Mucosa of descending colon (tissue), 3 donors: ENCODE data around the gene APOB. TPM values are rescaled to one million over a fixed set of nuclear protein-coding genes. Genes with fewer than 3 reads are reported as not detected.
A peak's percentile ranks its signal among the peaks of the same experiment; 100 is the strongest.

Experiments used
- ATAC-seq: fragments of 200-7000 bp; cut with Tn5 transposase; one replicate; pipeline ENCODE4 v1.9.1; 2020; ENCODE audit warnings: mild to moderate bottlenecking, moderate library complexity
- DNase-seq, 3 donors: peaks; one replicate each; pipeline ENCODE4 v3.0.0-alpha.2; 2020
- H3K36me3 ChIP-seq: fragments of 200-600 bp; one replicate; pipeline ENCODE4 v1.8.0; 2021; ENCODE audit warnings: low read depth, mild to moderate bottlenecking
- H3K4me1 ChIP-seq: fragments of 200-600 bp; one replicate; pipeline ENCODE4 v1.8.0; 2021; ENCODE audit warnings: low read depth, mild to moderate bottlenecking
- H3K4me3 ChIP-seq: fragments of 200-600 bp; one replicate; pipeline ENCODE4 v1.8.0; 2021; ENCODE audit warnings: mild to moderate bottlenecking
- H3K9me3 ChIP-seq: fragments of 200-600 bp; one replicate; pipeline ENCODE4 v1.8.0; 2021; ENCODE audit warnings: mild to moderate bottlenecking
- CTCF ChIP-seq: fragments of 200-600 bp; IDR thresholded peaks from one replicate; pipeline ENCODE4 v1.8.0; 2022; ENCODE audit warnings: antibody characterized with exemption, mild to moderate bottlenecking
- intact Hi-C, 2 donors: fragments of 100-400 bp; cut with DNase I in 1 of 2; cut with micrococcal nuclease in 1 of 2; formaldehyde crosslinking; loops; one replicate each; pipeline versions ENCODE4 v1.11.0 to v1.11.1; 2022; cut with DNase I, micrococcal nuclease
- total RNA-seq, 3 donors: library from RNA; stranded (reverse); fragmentation: NEBNext Ultra II Directional in 2 of 3; extraction: Animal tissue kit (Norgen Biotek cat#: 25700) in 2 of 3; gene quantifications; one replicate each; pipeline versions ENCODE4 v1.2.1 to v1.2.4, GENCODE V29; 2021 to 2023
- donor health status: DM: no; HTN: no; CAD: no; lungs with moderate emphysema.
- donor health status: DM: no; HTN: no; CAD: no.
- donor health status: DM: no; HTN: yes; CAD: no.

Gene APOB
- total RNA-seq, 3 donors from 2014 or later = 0.34 to 0.55 (median 0.47) TPM

- no peak overlapping the region for H3K4me3 ChIP-seq
- H3K9me3 ChIP-seq = no peaks in the 10 kb centered on the region
- no peaks in the 10 kb centered on the region for H3K4me1 ChIP-seq
- ATAC-seq (no peak), DNase-seq (no peak)
- TF ChIP-seq CTCF = no peak
- intact Hi-C loops = no loop called here
- H3K36me3 ChIP-seq = no peaks in the 10 kb centered on the region
Measured at GRCh38 chr2:21072477-21073242, 28.8 kb upstream of the APOB start.

- intact Hi-C loops = no loop called here
- no peak for TF ChIP-seq CTCF
- H3K4me3 ChIP-seq = no peak overlapping the region
- H3K9me3 ChIP-seq = no peaks in the 10 kb centered on the region
- no peaks in the 10 kb centered on the region for H3K4me1 ChIP-seq
- ATAC-seq = peak; percentile 83
- H3K36me3 ChIP-seq = no peaks in the 10 kb centered on the region
- DNase-seq = no peak
Measured at GRCh38 chr2:21070341-21071257, 26.7 kb upstream of the APOB start.

GRCh38 chr2:21069746-21070340 lies 26.0 kb upstream of the APOB start:
- ATAC-seq (no peak), DNase-seq (no peak)
- intact Hi-C loops = no loop called here
- H3K36me3 ChIP-seq = no peaks in the 10 kb centered on the region
- H3K4me1 ChIP-seq = no peaks in the 10 kb centered on the region
- TF ChIP-seq CTCF = no peak
- no peak overlapping the region for H3K4me3 ChIP-seq
- no peaks in the 10 kb centered on the region for H3K9me3 ChIP-seq

GRCh38 chr2:21067859-21068537 lies 24.1 kb upstream of the APOB start:
- H3K36me3 ChIP-seq = no peaks in the 10 kb centered on the region
- DNase-seq = no peak
- H3K9me3 ChIP-seq = no peaks in the 10 kb centered on the region
- intact Hi-C loops = no loop called here
- no peak for TF ChIP-seq CTCF
- H3K4me1 ChIP-seq = no peaks in the 10 kb centered on the region
- no peak for ATAC-seq
- H3K4me3 ChIP-seq = no peak overlapping the region

GRCh38 chr2:21067125-21067524 lies 23.3 kb upstream of the APOB start:
- Histone ChIP-seq H3K9me3 (no peaks in the 10 kb centered on the region), H3K4me1 (no peaks in the 10 kb centered on the region), H3K36me3 (no peaks in the 10 kb centered on the region), H3K4me3 (no peak overlapping the region)
- TF ChIP-seq CTCF = no peak
- ATAC-seq (no peak), DNase-seq (no peak)
- intact Hi-C loops = no loop called here
